Measurements from ENCODE around the gene SPG11.

GRCh38 chr15:44698641-44699040, 35.2 kb upstream of the SPG11 start:
- TF ChIP-seq EZH2phosphoT487 (IDR thresholded peaks at IDR 0.05; ENCODE audit: insufficient read depth, low read depth) (no peak), EZH2 (IDR thresholded peaks at IDR 0.05; ENCODE audit: insufficient read depth, poor library complexity, severe bottlenecking) (no peak)

All from GM23248 (cell line).